Activated T-cell treated with anti-CD3 and anti-CD28 coated beads for 24 hours (primary cell): ENCODE measurements around the gene SLC11A1.

Experiments
- DNase-seq: peaks from one replicate; pipeline ENCODE4 v3.0.0-alpha.2; 2020; ENCODE audit warnings: low read depth

The SLC11A1 gene

DNA sequence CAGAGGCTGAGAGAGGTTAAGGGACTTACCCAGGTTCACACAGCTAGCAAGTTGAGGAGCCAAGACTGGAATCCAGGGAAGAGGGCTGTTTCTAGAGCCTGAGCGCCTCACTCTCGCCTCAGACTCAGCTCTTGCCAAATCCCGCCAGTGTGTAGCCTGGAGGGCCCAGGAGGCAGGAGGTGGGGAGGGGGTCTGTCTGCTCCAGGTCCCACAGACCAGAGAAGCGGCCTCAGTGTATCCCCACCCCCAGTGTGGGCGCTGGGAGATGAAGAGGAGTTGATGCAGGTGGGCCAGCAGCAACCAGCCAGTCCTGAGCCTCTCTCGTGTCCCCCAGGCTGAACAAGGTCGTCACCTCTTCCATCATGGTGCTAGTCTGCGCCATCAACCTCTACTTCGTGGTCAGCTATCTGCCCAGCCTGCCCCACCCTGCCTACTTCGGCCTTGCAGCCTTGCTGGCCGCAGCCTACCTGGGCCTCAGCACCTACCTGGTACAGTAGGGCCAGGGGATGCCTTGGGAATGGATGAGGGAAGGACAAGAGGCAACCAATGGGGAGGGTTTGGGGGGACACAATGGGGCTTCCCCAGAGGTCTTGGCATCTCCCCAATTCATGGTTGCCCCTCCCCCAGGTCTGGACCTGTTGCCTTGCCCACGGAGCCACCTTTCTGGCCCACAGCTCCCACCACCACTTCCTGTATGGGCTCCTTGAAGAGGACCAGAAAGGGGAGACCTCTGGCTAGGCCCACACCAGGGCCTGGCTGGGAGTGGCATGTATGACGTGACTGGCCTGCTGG lies 12.4 kb downstream of the SLC11A1 start:
- DNase-seq, result no peak

GRCh38 chr2:218395090-218395444 lies 13.0 kb downstream of the SLC11A1 start:
- DNase-seq, result no peak

GRCh38 chr2:218395456-218395825 lies 13.4 kb downstream of the SLC11A1 start:
- DNase-seq, result no peak

DNA sequence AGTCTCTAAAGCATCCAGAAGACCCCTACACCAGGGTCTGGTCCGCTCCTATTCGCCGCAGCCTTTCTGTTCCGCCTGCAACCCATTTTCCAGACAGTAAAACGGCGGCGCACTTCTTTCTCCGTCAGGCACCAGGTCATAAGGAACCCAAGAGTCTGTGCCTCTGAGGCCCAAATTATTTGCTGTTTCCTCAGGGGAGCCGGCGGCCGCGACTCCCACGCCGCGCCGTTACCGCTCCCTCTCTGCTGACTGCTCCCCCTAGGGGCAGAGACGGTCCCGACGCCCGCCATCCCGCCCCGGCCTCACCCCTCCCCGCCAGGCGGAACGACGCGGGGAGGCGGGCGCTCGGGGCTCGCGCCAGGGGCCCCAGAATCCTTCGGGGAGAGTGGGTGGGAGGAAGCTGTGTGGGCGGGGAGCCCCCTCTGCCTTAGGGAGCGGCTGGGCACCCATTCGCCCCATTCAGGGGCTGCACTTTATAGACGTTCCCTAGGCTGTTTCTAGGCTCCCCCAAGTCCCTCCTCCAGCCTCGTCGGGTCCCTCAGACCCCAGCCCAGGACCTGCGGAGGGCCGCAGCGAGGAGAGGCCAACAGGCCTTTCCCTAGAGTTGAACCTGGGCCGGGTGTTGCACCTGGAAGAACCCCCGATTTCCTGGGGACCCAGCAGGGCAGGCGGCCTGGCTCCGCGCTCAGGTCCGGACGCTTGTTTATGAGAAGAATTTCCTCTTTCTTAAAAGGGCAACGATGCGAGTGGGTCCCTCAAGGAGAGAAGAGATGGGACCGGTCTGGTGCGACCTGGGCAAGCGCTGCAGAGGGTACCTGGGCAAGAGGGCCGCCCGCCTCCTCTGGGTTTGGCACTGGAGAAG lies 14.0 kb downstream of the SLC11A1 start:
- DNase-seq, result peak; percentile 87

- peak; percentile 46 for DNase-seq
These were observed 14.8 kb downstream of the SLC11A1 start for GRCh38 chr2:218396688-218397462.

GRCh38 chr2:218397463-218397819 lies 15.4 kb downstream of the SLC11A1 start:
- no peak for DNase-seq

- DNase-seq, result no peak
These were observed 15.9 kb downstream of the SLC11A1 start for GRCh38 chr2:218397820-218398436.

DNA sequence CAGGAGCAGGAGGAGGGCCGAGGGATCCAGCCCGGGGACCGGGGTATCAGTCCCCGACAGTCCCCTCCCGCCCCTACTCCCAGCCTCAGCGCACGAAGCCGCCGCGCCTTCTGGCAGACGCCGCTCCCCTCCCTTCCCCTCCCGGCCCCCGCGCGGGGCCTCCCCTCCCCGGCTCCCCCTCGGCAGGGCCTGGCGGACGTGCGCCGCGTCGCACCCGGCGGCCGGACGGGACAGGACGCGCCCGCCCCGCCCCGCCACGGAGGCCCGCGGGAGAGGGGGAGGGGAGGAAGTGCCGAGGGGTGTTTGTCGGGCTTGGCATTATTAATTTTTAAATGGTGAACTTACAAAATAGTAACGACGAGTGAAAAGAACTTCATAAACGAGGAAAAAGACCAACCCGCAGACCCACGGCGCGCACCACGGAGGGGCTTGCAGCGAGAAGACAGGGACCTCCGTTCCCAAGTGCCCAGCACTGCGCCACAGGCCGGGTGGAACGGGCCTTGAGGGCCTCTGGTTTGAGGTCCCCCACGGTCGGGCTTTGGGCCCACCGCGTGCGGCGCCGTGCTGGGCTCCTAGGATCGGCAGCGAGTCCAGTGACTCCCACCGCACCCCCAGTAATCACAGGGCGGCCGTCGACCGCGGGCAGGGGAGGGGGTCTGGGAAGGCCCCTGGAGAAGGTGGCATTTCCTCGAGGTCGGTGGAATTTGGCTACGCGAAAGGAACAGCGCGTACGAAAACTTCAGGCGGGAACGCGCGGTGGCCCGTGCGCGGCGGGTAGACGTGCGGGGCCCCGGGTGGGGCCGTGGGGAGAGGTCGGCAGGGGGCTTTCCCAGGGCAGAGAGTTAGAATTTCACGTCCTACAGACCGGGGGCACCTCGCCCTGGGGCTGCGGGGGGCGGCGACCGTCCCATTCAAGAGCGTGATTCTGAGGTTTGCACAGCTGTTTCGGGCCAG lies 16.6 kb downstream of the SLC11A1 start:
- peak; percentile 30 for DNase-seq

GRCh38 chr2:218399391-218400166 lies 17.5 kb downstream of the SLC11A1 start, which contains the start of gene CTDSP1:
TSS of gene CTDSP1 (plus strand) at chr2:218399868. CDS start at chr2:218400091, 223 bp downstream.
- peak; percentile 86 for DNase-seq

DNA sequence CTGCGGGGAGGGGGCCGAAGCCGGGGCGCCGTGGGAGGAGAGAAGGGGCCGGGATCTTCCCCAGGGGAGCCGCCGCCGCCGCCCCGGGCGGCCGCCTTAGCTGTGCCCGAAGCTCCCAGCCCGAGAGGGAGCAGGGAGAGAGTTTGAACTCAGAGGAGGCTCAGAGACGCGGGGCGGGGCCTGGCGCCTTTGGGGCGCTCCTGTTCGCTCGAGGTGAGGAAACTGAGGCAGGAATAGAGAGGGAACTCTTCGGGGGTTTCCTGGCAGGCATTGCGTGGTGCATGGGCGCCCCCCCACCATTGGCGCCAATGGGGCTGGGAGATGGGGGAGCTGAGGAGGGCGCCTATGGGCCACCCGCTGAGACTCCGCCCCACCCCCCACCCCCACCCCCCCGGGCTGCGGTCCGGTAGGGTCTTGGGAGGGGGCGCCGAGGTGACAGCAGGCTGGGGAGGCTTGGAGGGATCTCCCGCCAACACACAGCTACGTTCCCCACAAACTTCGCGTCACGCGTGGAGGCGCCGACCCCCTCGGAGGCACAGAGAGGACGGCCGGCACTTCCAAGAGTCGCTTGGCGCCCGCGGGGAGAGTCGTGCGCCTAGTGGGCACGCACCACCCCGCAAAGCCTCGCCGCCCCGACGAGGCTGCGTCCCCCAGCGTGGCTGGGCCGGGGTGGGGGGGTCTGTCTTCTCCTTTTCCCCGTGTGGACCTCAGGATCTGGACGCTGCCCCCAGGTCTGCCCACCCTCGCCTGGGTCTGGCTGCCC lies 18.3 kb downstream of the SLC11A1 start:
- DNase-seq, result no peak

DNA sequence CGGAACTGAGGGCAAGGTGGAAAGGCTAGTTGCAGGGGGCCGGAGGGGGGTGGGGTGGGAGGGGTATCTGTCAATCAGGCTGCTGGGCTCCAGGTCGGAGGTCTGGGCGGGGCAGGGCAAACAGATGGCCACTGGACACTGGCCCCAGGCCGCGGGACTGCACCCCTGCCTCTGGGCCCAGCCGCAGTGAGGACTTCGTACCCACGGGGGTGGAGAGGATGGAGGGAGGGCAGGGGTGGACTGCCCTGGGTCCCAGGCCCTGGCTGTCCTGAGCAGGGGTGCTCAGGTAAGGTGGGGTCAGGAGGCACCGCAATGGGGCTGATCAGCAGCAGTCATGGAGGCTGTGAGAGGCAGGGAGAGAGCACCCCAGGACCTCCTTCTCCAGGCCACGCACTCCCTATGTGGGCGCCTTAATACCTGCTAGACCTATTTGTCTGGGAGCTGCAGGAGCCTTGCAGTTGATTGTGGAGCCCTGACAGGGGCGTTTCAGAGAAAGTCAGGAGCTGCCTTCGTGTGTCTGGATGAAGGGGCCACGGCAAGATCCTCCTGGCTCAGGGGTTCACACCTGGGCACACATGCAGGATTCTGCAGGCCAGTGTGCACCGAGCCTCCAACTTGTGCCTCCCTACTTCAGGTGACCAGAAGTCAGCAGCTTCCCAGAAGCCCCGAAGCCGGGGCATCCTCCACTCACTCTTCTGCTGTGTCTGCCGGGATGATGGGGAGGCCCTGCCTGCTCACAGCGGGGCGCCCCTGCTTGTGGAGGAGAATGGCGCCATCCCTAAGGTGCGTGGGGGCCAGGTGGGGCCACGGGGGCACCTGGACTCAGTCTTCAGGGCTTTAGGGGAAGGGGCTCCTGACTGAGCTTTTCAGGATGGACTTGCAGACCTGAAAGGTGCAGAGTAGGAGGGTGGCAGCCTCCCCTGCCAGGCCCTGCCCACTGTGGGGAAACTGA lies 19.1 kb downstream of the SLC11A1 start:
- no peak for DNase-seq

DNA sequence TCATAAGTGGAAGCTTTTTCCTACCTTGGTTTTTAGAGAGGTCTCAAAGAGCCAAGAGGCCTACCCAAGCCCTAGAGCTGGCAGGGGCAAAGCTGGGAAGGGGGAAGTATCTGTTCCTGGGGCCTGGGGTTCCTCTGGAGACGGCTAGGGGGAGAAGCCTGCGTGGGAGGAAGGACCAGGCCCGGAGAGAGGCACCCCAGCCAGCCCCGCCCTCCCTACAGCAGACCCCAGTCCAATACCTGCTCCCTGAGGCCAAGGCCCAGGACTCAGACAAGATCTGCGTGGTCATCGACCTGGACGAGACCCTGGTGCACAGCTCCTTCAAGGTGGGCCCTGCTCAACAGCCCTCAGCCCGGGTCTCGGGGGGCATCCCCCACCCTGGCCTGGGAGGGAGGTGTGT lies 19.8 kb downstream of the SLC11A1 start:
- no peak for DNase-seq

GRCh38 chr2:218402491-218402901 lies 20.4 kb downstream of the SLC11A1 start:
- no peak for DNase-seq

GRCh38 chr2:218402911-218403411 lies 20.9 kb downstream of the SLC11A1 start:
- DNase-seq, result no peak

DNA sequence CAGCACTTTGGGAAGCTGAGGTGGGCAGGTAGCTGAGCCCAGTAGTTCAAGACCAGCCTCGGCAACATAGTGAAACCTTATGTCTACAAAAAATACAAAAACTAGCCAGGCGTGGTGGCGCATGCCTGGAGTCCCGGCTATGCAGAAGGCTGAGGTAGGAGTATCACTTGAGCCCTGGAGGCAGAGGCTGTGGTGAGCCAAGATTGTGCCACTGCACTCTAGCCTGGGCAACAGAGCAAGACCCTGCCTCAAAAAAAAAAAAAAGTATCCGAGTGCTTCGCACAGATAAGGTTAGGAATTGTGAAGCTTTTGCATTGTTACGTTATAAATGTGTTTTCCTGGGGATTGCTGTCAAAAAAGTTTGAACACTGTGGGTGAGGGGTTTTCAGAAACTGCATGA lies 21.7 kb downstream of the SLC11A1 start:
- no peak for DNase-seq

- DNase-seq, result no peak
These were observed 22.4 kb downstream of the SLC11A1 start for GRCh38 chr2:218404351-218405085.

DNA sequence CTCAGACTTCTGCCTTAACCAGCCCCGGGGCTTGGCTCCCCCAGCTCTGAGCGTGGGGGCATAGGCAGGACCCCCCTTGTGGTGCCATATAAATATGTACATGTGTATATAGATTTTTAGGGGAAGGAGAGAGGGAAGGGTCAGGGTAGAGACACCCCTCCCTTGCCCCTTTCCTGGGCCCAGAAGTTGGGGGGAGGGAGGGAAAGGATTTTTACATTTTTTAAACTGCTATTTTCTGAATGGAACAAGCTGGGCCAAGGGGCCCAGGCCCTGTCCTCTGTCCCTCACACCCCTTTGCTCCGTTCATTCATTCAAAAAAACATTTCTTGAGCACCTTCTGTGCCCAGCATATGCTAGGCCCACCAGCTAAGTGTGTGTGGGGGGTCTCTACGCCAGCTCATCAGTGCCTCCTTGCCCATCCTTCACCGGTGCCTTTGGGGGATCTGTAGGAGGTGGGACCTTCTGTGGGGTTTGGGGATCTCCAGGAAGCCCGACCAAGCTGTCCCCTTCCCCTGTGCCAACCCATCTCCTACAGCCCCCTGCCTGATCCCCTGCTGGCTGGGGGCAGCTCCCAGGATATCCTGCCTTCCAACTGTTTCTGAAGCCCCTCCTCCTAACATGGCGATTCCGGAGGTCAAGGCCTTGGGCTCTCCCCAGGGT lies 23.1 kb downstream of the SLC11A1 start:
- DNase-seq, result no peak
